ENCODE measurements around the gene TFCP2L1.

TFCP2L1 gene

DNA sequence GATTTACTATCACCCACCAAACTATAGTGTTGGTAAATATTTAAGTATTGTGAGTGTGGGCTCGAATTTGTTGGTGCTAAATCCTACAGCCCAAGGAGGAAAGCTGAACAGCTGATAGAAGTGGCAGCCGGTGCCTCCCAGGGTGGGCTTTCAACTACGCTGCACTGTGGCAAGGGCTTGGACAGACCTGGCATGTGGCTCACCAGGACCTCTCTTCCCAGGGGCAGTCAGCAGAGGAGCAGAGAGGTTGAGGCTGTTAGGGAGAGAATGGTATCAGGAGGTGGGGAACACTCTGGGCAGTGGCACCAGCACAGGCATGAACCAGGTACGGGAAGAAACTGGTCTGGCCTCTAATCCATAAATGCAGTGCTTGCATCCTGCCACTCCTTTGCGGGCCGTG, 44.6 kb downstream of the TFCP2L1 start:
- Histone ChIP-seq H3K27ac (replicated peaks) (no peak overlapping the region), H3K27me3 (ENCODE audit: insufficient read depth, poor library complexity, severe bottlenecking) (no peaks in the 10 kb centered on the region), H3K4me3 (replicated peaks; ENCODE audit: insufficient read depth, low read length) (no peak overlapping the region)
- DNase-seq (ENCODE audit: low read depth in 1 of 2, low spot score in 1 of 2): no peak
- TF ChIP-seq, protein P1, sequence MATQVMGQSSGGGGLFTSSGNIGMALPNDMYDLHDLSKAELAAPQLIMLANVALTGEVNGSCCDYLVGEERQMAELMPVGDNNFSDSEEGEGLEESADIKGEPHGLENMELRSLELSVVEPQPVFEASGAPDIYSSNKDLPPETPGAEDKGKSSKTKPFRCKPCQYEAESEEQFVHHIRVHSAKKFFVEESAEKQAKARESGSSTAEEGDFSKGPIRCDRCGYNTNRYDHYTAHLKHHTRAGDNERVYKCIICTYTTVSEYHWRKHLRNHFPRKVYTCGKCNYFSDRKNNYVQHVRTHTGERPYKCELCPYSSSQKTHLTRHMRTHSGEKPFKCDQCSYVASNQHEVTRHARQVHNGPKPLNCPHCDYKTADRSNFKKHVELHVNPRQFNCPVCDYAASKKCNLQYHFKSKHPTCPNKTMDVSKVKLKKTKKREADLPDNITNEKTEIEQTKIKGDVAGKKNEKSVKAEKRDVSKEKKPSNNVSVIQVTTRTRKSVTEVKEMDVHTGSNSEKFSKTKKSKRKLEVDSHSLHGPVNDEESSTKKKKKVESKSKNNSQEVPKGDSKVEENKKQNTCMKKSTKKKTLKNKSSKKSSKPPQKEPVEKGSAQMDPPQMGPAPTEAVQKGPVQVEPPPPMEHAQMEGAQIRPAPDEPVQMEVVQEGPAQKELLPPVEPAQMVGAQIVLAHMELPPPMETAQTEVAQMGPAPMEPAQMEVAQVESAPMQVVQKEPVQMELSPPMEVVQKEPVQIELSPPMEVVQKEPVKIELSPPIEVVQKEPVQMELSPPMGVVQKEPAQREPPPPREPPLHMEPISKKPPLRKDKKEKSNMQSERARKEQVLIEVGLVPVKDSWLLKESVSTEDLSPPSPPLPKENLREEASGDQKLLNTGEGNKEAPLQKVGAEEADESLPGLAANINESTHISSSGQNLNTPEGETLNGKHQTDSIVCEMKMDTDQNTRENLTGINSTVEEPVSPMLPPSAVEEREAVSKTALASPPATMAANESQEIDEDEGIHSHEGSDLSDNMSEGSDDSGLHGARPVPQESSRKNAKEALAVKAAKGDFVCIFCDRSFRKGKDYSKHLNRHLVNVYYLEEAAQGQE (IDR thresholded peaks at IDR 0.05; ENCODE audit: insufficient replicate concordance, low read depth): no peak
- no peak for TF ChIP-seq SPI1 (IDR thresholded peaks at IDR 0.05; ENCODE audit: borderline replicate concordance, low read depth)
- TF ChIP-seq, protein P2, sequence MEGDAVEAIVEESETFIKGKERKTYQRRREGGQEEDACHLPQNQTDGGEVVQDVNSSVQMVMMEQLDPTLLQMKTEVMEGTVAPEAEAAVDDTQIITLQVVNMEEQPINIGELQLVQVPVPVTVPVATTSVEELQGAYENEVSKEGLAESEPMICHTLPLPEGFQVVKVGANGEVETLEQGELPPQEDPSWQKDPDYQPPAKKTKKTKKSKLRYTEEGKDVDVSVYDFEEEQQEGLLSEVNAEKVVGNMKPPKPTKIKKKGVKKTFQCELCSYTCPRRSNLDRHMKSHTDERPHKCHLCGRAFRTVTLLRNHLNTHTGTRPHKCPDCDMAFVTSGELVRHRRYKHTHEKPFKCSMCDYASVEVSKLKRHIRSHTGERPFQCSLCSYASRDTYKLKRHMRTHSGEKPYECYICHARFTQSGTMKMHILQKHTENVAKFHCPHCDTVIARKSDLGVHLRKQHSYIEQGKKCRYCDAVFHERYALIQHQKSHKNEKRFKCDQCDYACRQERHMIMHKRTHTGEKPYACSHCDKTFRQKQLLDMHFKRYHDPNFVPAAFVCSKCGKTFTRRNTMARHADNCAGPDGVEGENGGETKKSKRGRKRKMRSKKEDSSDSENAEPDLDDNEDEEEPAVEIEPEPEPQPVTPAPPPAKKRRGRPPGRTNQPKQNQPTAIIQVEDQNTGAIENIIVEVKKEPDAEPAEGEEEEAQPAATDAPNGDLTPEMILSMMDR (IDR thresholded peaks at IDR 0.05; ENCODE audit: insufficient read depth, low read length): no peak
- no peak for TF ChIP-seq POLR2AphosphoS5 (IDR thresholded peaks at IDR 0.05; ENCODE audit: low read depth)
- no peak for TF ChIP-seq GABPA (IDR thresholded peaks at IDR 0.05; ENCODE audit: low read depth)

DNA sequence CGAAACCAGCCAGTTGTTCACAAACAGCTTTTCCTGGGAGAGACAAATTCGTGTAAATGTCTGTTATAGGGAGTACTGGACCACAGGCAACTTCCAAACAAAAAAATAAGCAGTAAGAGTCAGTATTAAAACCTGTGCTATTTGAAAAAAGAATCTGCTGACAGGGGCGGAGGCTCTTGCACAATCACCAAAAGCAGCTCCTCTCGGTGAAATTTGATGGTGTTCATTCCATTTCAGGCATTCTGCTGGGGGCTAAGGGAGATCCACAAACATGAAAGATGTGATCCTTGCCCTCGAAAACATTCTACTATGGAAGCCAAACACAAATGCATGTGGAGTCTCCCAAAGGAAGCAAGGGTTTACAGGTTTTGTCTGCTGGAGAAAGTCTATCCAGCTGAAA, 45.0 kb downstream of the TFCP2L1 start:
- H3K4me3 ChIP-seq (replicated peaks; ENCODE audit: insufficient read depth, low read length): no peak overlapping the region
- TF ChIP-seq POLR2AphosphoS5 (IDR thresholded peaks at IDR 0.05; ENCODE audit: low read depth) (no peak), SPI1 (IDR thresholded peaks at IDR 0.05; ENCODE audit: borderline replicate concordance, low read depth) (no peak), GABPA (IDR thresholded peaks at IDR 0.05; ENCODE audit: low read depth) (no peak)
- TF ChIP-seq, protein P2 (IDR thresholded peaks at IDR 0.05; ENCODE audit: insufficient read depth, low read length): no peak
- TF ChIP-seq, protein P1 (IDR thresholded peaks at IDR 0.05; ENCODE audit: insufficient replicate concordance, low read depth): no peak
- no peak overlapping the region for H3K27ac ChIP-seq (replicated peaks)
- H3K27me3 ChIP-seq (ENCODE audit: insufficient read depth, poor library complexity, severe bottlenecking): no peaks in the 10 kb centered on the region
- DNase-seq (ENCODE audit: low read depth in 1 of 2, low spot score in 1 of 2): no peak

DNA sequence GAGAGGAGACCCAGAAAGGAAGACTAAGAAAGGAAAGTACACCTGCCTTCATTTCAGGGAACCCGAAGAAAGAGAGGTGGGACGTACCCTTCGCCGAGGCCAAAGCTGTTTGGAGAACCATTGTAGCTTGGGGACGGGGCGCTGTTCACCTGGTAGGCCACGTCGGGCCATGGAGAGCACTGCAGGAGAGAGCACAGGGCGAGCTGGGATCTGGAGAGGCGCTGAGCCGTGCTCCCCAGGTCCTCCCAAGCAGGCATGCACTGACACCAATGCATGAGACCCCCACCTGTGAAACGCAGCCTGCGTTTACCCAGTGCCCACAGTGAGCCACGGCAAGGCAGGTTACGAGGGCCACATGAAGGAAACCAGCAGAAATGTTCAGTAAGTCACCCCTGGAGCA, 45.5 kb downstream of the TFCP2L1 start:
- no peaks in the 10 kb centered on the region for H3K27me3 ChIP-seq (ENCODE audit: insufficient read depth, poor library complexity, severe bottlenecking)
- DNase-seq (ENCODE audit: low read depth in 1 of 2, low spot score in 1 of 2): no peak
- H3K4me3 ChIP-seq (replicated peaks; ENCODE audit: insufficient read depth, low read length): no peak overlapping the region
- TF ChIP-seq, protein P2 (IDR thresholded peaks at IDR 0.05; ENCODE audit: insufficient read depth, low read length): no peak
- no peak for TF ChIP-seq POLR2AphosphoS5 (IDR thresholded peaks at IDR 0.05; ENCODE audit: low read depth)
- TF ChIP-seq GABPA (IDR thresholded peaks at IDR 0.05; ENCODE audit: low read depth): no peak
- no peak for TF ChIP-seq SPI1 (IDR thresholded peaks at IDR 0.05; ENCODE audit: borderline replicate concordance, low read depth)
- TF ChIP-seq, protein P1 (IDR thresholded peaks at IDR 0.05; ENCODE audit: insufficient replicate concordance, low read depth): no peak
- H3K27ac ChIP-seq (replicated peaks): no peak overlapping the region
